Measurements from ENCODE around the gene ZNF488. TPM values are rescaled to one million over a fixed set of nuclear protein-coding genes. Genes with fewer than 3 reads are reported as not detected.

The ZNF488 gene
- total RNA-seq, 4 donors from 2014 or later = 0.59 to 1.1 (median 1.0) TPM; not detected in 1

- WGBS, 2 donors = 79 to 82% methylated on average over 3 of the region's 3 CpGs
- TF ChIP-seq POLR2A (IDR thresholded peaks at IDR 0.05) = no peak
- H3K27me3 ChIP-seq = no peaks in the 10 kb centered on the region
- no peaks in the 10 kb centered on the region for H3K9me3 ChIP-seq
- no peaks in the 10 kb centered on the region for H3K36me3 ChIP-seq
- H3K4me3 ChIP-seq = no peak overlapping the region
- H3K27ac ChIP-seq = no peak overlapping the region
- no peak for DNase-seq (ENCODE audit: low spot score in 2 of 2)
- no peaks in the 10 kb centered on the region for H3K4me1 ChIP-seq
These were observed 20.3 kb downstream of the ZNF488 start for GRCh38 chr10:47363781-47364180.

DNA sequence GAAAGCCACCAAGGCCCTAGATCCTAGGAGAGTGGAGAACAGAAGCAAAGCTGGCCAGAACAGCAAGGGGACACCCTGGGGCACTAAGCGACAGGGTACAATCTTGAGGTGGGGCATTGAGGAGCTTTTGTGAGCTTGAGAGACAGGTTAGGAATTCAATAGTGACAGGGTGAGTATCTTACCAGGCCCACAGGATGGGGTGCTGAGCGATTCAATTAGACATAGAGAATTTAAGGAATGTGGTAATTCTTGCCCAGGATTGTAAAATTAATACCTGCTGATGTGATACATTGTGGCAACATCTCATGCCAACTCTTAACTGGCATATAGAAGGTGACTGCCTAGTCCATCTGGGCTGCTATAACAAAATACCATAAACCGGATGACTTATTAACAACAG lies 21.9 kb downstream of the ZNF488 start:
- no peak for DNase-seq (ENCODE audit: low spot score in 2 of 2)

GRCh38 chr10:47361293-47361692 lies 22.8 kb downstream of the ZNF488 start:
- DNase-seq (ENCODE audit: low spot score in 2 of 2) = no peak
- 51 to 56% methylated on average over 9 of the region's 9 CpGs for WGBS, 2 donors
- H3K4me3 ChIP-seq = no peak overlapping the region
- TF ChIP-seq EP300 (IDR thresholded peaks at IDR 0.05) (no peak), CTCF (IDR thresholded peaks at IDR 0.05) (peak; percentile 42 to 75 (median 51))
- H3K27me3 ChIP-seq = no peaks in the 10 kb centered on the region
- H3K4me1 ChIP-seq = no peaks in the 10 kb centered on the region
- H3K36me3 ChIP-seq = no peaks in the 10 kb centered on the region
- no peak overlapping the region for H3K27ac ChIP-seq
- H3K9me3 ChIP-seq = no peaks in the 10 kb centered on the region

More for the DNA sequence above, 21.9 kb downstream of the ZNF488 start:
- H3K27me3 ChIP-seq = no peaks in the 10 kb centered on the region
- TF ChIP-seq EP300 (IDR thresholded peaks at IDR 0.05) = no peak
- H3K36me3 ChIP-seq = no peaks in the 10 kb centered on the region
- H3K9me3 ChIP-seq = no peaks in the 10 kb centered on the region
- WGBS, 2 donors = 82 to 100% methylated on average over 3 of the region's 3 CpGs
- H3K27ac ChIP-seq = no peak overlapping the region
- no peaks in the 10 kb centered on the region for H3K4me1 ChIP-seq
- no peak overlapping the region for H3K4me3 ChIP-seq

- no peaks in the 10 kb centered on the region for H3K9me3 ChIP-seq
- TF ChIP-seq CTCF (IDR thresholded peaks at IDR 0.05) = no peak
- TF ChIP-seq EP300 (IDR thresholded peaks at IDR 0.05) = no peak
- no peak for TF ChIP-seq POLR2A (IDR thresholded peaks at IDR 0.05)
- H3K4me1 ChIP-seq = no peaks in the 10 kb centered on the region
- no peak overlapping the region for H3K4me3 ChIP-seq
- no peak for DNase-seq (ENCODE audit: low spot score in 2 of 2)
- no peak overlapping the region for H3K27ac ChIP-seq
- 74 to 85% methylated on average over 14 of the region's 14 CpGs for whole genome bisulfite sequencing, 2 donors
- H3K27me3 ChIP-seq = no peaks in the 10 kb centered on the region
- no peaks in the 10 kb centered on the region for H3K36me3 ChIP-seq
These were observed 23.6 kb downstream of the ZNF488 start for GRCh38 chr10:47360419-47361040.

- no peak for TF ChIP-seq CTCF (IDR thresholded peaks at IDR 0.05)
- no peak for TF ChIP-seq POLR2A (IDR thresholded peaks at IDR 0.05)
- TF ChIP-seq EP300 (IDR thresholded peaks at IDR 0.05) = no peak
- 59 to 77% methylated on average over 4 of the region's 4 CpGs for WGBS, 2 donors
- no peaks in the 10 kb centered on the region for H3K9me3 ChIP-seq
- H3K4me1 ChIP-seq = no peaks in the 10 kb centered on the region
- H3K36me3 ChIP-seq = no peaks in the 10 kb centered on the region
- DNase-seq (ENCODE audit: low spot score in 2 of 2) = no peak
- H3K4me3 ChIP-seq = no peak overlapping the region
- H3K27me3 ChIP-seq = no peaks in the 10 kb centered on the region
- no peak overlapping the region for H3K27ac ChIP-seq
These were observed 24.3 kb downstream of the ZNF488 start for GRCh38 chr10:47359626-47360418.

DNA sequence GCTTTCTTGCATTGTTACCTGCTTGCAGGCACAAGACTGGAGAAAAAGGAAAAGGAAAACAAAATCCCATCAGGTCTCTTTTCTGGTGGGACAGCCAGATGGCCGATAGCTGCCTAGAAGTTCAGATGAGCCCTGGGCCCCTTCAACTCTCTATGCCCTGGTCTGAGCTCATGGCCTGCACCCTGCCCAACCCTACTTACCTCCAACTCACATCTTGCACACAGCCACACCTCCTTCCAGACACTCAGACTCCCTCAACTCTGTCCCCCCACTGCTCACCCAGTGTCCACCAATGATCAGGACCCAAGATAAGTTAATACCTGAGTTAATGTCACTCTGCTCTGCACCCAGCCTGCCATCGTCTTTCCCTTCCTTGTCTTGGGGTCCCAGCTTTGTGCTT lies 25.0 kb downstream of the ZNF488 start:
- no peaks in the 10 kb centered on the region for H3K36me3 ChIP-seq
- 94% methylated on average over 2 of the region's 2 CpGs for WGBS, 2 donors
- no peaks in the 10 kb centered on the region for H3K4me1 ChIP-seq
- DNase-seq (ENCODE audit: low spot score in 2 of 2) = no peak
- TF ChIP-seq POLR2A (IDR thresholded peaks at IDR 0.05) = no peak
- TF ChIP-seq EP300 (IDR thresholded peaks at IDR 0.05) = no peak
- TF ChIP-seq CTCF (IDR thresholded peaks at IDR 0.05) = no peak
- no peaks in the 10 kb centered on the region for H3K9me3 ChIP-seq
- no peak overlapping the region for H3K27ac ChIP-seq
- H3K4me3 ChIP-seq = no peak overlapping the region
- no peaks in the 10 kb centered on the region for H3K27me3 ChIP-seq

Measured in tibial nerve (tissue), 4 donors.